HS-5 (cell line): Measurements from ENCODE around the gene FAM117A.

Experiments used
- DNase-seq: peaks from one replicate; pipeline ENCODE4 v3.0.0-alpha.2; 2012; ENCODE audit warnings: low read depth

Gene FAM117A

DNA sequence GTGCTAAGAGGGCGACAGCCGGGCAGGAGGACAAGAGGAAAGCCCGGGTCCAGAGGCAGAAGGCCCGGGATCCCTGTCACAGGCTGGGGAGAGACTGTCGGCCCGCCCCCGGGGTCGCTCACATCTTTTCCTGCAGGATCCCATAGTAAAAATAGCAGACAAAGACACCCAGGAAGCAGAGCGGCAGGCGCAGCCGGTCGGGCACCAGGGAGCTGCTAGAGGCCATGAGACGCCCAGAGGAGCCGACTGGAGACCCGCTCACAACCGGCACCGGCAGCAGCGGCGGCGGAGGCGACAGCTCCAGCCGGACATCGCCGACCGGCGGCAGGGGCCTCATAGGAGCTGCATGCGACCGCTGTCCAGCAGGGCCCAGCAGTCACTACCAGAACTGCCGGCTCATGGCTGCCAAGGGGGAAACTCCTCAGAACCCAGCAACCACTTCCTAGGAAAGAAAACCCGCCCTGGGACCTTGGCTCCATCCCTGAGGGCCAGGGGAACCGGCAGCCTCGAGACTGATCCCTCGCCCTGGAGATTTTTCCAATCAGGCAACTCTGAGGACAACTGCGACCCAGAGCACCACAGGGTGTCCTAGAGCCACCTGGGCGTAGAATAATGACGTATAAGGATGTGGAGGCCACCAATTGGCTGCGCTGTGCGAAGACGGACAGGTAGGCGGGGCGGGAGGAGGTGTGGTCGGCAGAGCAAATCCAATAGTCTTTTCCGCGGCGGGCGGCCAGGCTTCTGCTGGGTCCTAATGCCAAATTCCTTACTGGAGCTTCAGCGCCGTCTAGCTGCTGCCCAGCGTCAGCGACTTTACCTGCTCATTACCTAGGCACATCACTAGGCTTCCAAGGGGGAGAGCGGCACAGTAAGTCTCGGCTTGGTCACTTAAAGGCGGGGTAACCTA lies 56.1 kb downstream of the FAM117A start, which contains the start of gene SLC35B1:
Gene SLC35B1, minus strand, starts transcription at position 357 of the 907 bp plus-strand sequence. Its CDS starts 131 bp downstream, at position 226.
- peak; percentile 97 for DNase-seq

DNA sequence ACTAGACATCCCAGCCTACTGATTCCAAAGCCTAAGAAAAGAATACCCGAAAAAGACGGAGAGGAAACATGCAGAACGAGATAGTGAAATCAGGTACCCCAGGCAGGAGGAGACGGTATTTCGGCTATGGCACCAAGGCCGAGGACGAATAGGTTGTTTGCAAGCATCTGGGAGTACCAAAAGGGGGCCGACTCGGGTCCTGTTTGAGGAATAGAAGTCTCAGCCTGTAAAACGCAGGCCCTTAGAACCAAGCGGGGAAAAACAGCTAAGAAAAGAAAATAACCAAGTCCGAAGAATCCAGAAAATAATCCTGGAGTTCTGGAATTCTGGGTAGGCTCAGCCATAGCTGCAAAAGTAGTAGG lies 56.7 kb downstream of the FAM117A start:
- DNase-seq = no peak

DNA sequence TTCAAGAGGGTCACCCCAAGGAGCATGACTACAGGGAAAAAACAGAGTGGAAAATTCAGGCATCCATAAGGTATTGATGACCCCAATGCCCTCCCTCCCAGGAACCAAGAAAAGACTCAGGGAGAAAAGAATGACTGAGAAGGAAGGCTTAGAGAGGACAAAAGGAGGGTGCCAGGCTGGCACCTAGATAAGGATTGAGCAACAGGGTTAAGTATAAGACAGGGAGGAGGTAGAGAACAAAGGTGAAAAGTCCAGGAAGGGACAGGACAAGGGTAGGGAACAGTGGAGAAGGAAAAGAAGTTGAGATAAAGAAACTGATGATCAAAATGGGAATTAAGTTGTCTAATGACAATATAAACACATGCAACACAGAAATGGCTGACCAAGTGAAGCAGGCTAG lies 58.7 kb downstream of the FAM117A start:
- no peak for DNase-seq

DNA sequence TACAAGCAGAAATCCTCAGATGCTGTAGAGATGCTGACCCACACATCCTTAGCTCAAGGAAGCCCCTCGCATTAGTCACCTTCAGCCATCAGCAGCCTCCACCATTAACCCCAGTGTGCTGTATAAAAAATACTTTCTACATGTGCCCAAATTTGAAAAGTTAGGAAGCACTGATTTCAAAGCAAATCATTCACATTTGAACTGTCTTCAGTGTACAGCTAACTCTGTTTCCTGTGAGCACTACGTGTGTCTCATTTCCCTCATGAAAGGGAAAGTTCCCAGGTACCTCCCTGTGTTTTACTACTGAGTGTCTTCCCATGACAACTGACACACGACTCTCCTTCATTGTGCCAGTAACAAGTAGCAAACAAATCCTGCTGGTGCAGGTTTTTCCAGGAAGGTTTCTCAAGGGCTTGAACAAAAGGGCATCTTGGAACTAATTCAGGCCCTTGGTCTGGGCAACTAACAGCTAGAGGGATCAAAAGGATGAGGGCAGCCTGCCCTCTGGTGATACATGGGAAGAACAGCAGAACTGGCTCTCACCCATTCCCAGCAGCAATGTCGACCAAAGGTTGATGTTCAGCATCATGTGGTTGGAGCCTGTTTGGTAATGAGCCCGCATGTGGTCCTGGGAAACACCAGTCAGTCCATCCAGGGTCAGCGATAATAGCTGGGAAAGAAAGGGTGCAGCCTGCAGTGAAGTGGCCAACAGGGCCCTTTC lies 60.2 kb downstream of the FAM117A start:
- no peak for DNase-seq

DNA sequence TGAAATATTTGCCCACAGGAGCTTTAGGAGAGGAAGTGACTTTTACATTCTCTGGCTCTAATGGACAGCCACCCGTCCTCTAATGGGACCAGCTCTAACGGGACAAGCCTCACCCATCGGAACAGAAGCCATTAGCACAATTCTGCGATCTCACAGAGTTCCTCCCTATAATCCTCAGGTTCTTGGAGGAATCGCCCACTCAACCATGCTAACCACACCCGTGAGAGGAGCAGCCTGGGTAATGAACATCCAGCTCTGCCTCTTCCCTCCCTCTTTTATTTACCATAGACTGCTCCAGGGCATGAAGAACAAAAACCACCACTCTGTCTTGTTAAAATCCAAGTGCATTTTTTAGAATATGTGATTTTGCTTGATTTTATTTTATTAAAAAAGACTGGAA lies 63.0 kb downstream of the FAM117A start:
- DNase-seq = no peak

DNA sequence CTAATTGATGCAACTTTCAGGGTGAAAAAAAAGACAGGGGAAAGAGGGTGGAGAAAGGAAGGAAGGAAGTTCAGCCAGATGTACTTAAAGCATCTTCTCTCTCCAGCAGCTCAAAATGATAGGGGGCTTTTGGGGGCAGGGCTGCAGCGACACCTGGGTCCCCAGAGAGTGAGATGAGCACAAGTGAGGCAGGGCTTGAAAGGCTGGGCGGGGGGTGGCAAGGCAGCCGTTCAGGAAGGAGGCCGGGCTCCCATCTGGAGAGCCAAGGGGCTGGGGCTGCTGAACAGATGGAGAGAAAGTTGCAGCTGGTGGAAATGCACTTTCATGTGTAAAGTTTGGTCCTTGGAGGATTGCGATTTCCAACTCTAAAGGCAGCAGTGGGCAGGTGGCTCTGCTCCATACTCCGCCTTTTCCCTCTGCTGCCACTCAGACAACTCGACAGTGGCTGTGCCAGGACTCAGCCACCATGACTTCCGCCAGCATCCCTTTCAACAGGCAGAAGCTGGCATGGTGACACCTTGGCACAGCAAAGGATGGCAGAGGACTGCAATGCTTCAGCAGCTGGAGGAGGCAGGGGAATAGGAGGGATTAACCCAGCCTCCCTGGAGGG lies 63.9 kb downstream of the FAM117A start:
- DNase-seq = no peak

DNA sequence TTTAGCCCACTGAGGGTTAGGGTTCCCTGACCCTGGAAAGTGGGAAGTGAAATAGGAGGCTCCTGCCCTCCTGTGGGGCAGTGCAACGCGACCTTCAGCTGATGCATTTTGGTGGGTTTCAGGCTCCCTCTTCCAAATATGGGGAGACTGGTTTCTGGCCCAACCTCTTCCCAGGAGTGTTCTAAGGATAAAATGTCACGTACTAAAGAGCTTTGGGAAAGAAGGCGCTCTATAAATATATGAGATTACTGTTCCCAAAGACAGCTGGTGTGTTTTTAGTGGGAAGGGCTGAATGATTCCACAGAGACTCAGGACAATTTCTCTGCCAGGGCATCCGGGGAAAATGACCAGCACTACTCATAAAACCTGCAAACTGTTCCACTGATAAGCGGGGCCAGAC lies 65.9 kb downstream of the FAM117A start:
- DNase-seq = no peak

DNA sequence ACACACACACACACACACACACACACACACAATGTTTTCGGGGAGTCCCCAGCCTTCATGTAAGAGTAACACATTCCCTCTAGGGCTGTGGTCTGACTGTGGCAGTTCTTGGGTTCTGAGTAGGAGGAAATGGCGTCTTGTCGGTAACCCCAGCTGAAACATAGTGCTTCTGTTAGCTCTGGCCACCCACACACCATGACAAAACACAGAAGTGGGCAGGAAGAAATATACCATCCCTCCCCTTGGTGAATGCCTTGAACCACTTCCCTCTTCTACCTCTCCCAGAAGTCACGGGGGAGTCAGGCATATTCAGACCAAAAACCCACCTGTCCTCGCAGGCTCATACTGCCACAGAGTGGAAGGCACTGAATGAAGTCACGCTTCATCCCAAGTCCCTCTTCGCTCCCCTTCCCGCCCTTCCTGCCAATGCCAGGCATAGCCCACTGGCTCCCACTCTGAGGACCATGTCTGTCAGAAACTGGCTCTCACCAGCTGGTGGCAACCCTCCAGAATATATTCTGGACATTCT lies 67.6 kb downstream of the FAM117A start:
- DNase-seq = no peak

DNA sequence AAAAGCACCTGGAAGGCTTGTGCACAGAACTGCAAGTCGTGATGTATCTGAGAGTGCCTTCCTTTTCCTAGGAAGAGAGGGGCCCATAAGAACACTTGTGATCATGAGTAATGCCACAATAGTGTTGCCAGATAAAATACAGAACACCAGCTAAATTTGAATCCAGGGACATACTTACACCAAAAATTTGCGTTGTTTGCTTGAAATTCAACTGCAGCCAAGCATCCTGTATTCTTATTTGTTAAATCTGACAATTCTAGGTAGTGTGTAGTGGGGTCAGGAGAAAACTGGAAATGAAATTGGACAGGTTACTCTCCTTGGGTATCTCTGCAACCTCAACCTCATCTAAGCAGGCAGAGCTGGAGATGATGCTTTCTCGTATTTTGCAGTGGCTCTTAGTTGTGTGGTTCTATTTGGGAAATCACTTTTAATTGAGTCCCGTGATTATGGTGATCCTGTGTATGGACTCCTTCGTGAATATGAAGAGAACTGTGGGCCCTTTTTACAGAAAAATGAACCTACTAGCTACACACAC lies 68.2 kb downstream of the FAM117A start:
- DNase-seq = no peak

DNA sequence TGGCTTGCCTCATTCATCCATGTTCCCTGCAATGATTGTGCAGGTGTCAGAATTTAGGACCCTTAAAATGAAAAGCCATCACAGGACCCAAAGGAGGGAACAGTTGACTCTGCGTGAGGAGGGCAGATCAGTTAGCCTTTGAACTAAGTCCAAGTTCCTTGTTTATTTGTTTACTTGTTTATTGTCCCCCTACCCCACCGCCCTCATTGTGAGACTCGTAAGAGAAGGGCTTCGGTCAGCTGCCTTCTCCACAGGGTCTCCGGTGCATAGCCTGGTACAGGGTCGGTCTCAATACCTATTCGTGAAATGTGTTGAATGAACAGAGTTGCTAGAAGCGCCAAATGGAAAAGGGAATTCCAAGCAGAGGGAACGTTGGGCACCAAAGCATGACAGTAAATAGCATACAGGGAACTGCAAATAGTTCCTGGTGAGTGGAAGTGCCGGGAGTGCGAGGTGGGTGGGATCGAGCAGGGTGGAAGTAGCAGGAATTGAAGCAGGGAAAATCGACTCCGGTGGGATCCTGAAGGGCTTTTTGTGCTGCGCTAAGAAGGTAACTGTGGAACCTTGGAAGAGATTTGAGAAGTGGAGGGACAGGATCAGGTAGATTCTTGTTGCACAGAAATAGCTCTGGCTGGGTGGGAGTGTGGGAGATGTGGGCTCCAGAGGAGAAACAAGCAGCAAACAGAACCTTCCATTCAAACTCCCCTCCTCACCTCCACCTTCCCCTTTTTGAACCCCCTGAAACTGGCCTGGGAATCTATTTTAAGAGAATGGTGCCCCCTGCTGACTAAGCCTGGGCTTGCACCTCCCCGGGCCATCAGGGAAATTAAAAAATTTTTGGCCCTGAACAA lies 68.9 kb downstream of the FAM117A start:
- no peak for DNase-seq

DNA sequence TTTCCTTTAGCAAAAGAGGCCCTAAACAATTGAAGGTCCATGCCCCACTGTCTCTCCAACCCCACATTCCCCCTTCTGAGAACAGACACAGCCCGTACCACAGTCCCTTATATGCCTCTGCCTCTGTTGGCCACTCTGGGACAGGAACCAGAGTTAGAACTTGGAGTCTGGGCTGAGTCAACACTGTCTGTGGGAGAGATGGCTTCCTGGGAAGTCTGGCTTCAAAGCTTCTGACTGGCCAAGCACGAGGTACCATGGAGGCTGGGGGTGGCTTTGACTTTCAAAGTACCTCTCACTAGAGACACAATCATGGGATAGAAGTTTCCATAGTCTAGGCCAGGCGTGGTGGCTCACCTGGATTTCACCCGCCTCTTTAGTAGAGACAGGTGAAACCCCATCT lies 71.2 kb downstream of the FAM117A start:
- DNase-seq = no peak

DNA sequence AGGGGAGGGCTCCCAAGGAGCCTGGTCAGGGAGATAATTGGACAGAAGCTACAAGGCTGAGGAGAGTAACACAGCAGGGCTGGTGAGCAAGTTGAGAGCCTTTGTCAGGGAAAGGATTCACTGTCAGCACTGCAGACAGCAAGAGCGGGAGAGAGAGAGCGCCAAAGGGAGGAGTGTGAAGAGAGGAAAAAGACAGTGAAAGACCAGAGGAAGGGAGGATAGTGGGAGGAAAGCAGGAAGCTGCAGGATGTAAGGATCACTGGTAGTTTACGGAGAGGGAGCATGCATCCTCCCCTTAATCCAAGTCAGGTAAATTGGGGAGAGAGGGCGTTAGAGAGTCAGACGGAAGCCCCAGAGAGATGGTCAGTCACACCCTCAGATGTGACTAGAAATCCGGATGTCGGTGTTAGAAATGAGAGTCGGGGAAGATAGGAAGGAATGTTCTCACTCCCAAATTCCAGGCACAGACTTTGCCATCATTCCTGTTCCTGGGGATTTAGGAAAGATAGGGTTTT lies 72.2 kb downstream of the FAM117A start:
- DNase-seq = no peak

DNA sequence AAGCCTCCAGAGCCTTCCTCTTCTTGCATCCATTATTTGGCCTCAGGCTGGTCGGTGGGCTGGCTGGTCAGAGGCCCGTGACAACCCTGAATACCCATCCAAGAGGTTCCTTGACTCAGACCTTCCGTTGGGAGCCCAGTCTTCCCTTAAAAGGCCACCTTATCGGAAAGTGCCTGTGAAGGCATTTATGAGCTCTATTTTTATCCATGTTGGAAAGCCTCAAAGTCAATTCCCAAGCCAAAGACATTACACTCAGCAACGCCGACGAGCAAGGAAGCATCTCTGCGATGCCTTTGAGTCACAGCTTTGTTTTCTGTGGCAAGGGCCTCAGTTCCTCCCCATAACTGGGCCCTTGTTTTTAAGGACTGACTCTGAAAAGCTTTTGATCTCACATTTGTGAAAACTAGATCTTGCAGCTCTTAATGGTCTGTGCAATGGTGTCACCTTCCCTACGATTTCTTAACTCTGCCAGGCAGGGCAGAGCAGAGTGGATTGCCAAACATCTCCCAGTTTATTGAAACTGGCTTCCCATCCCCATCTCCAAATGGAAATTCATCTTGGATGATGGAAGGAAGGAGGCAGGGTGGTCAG lies 72.8 kb downstream of the FAM117A start:
- no peak for DNase-seq

DNA sequence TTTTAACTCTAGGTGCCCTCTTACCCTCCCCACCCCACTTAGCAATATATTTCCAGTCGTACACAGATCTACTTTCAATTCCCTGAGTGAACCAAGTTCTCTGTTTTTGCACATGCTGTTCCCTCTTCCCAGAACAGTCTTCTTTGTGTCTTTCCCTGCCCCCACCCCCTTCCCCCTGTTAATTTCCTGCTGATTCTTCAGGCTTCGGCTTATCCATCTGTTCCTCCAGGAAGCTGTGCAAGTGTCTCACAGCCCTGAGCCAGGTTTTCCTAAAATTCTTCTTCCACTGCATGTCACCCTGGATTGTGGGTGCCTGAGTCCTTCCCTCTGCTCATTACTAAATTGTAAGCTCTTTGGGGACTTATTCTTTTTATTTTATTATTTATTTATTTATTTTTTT lies 73.7 kb downstream of the FAM117A start:
- DNase-seq = no peak

DNA sequence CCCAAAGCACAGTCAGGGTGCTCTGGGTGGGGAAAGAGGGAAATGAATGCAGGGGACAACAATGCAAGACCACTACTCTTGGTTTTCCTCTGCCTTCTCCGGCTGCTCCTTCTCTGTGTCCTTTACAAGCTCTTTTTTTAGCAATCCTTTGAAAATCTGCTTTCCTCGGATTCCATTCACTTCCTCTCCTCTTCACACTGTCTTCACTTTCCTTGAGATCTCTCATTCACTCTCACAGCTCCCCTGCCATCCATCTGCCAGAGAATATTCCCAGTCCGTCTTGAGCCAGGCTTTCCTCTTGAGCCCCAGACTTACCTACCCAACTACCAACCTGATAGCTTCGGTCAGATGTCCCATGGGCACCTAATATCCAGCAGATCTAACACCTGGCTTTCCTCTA lies 75.1 kb downstream of the FAM117A start:
- no peak for DNase-seq

DNA sequence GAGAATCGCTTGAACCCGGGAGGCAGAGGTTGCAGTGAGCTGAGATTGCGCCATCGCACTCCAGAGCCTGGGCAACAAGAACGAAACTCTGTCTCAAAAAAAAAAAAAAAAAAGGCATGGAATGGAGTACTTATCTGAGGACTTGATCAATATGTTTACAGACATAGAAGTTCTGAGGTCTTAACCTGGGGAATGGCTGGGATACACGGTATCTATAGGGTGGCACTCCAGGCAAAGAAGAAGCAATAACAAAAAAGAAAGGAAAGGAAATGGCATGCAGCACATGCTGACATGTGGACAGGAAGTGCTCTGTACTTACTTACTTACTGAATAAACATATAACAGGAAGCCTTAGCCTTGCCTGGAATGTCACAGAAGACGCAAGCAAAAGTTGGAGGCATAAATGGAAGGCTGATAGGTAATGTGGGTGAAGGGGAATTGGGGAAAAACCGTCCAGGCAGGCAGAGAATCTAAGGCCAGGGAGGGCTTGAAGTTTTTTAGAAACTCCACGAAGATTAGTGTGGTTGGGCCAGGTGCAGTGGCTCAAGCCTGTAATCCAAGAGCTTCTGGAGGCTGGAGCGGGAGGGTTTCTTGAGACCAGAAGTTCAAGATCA lies 75.9 kb downstream of the FAM117A start:
- DNase-seq = no peak

DNA sequence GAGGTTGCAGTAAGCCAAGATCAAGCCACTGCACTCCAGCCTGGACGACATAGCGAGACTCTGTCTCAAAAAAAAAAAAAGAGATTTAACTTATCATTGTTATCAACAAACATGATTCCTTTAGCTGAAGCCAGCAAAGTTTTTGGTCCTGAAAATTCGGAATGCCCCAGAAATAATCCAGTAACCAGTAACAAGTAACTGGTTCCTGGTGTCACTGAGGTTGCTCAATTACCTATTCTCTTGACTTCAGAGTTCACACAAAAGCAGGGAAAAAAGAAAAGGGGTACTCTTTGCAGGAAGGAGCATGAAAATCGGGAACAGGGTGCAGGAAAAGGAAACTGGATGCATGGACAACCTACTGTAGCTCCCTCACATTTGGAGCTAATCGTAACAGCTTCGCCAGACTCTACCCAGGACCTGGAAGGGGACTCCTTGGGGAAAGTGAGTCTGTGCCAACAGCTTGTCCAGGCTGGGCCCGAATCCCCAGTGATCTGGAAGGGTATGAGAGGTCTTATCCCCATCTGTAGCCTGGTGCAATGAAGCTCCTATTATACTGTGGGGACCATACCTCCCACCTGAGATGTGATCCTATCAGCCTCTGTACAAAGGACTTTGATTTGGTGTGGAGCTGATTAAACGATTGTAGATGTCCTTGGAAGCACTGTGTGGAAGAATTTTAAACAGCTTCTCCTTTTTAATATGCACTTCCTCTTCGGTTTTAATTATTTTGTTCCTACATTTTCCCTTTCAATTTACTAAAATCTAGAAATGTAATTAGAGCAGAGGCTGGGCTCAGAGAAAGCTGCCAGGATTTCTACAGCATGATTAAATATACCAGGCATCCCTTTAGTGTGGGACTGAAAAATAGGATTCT lies 82.6 kb downstream of the FAM117A start:
- no peak for DNase-seq

DNA sequence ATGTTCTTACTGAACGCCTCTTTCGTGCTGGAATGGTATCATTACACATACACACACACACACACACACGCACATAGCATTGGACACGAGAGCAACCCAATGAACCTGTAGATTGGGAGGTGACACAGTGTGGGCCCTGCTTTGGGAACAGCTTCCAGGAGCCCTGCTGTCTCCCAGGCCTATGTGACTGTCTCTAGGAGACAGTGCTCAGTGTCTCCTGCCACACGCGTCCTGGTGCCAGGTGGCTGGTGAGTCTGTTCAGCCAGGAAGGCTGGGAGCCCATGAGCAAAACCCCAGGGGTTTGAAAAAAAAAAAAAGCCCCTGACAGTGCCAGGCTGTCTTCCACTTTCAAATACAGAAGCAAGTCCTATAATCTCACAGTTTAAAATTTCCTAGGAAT lies 83.6 kb downstream of the FAM117A start:
- no peak for DNase-seq
